PFSK-1 (cell line): ENCODE data around the gene RETSAT.

Source experiments
- FOXP2 ChIP-seq: optimal IDR thresholded peaks from 2 replicates; pipeline ENCODE3; 2011; ENCODE audit warnings: borderline replicate concordance, control low read depth, inconsistent platforms; ENCODE audit not compliant: insufficient read depth; ENCODE audit errors: extremely low read length, extremely low read depth
- POLR2AphosphoS5 ChIP-seq: IDR thresholded peaks from 2 replicates; pipeline ENCODE4 v1.6.1; 2012; ENCODE audit warnings: low read depth, mild to moderate bottlenecking, control low read depth, low read length, moderate library complexity
- REST ChIP-seq, 2 experiments: IDR thresholded peaks; 2 replicates each; pipeline versions ENCODE4 v1.6.1 to v1.8.0; 2011 to 2012; ENCODE audit warnings: low read depth in 2 of 2, low read length in 2 of 2, control low read depth in 1 of 2, inconsistent platforms in 1 of 2, mild to moderate bottlenecking in 1 of 2, moderate library complexity in 1 of 2; ENCODE audit not compliant: insufficient read depth in 1 of 2
- SIN3A ChIP-seq: IDR thresholded peaks from 2 replicates; pipeline ENCODE4 v1.6.1; 2012; ENCODE audit warnings: mild to moderate bottlenecking, low read length, moderate library complexity, borderline replicate concordance; ENCODE audit not compliant: insufficient read depth
- TAF1 ChIP-seq: IDR thresholded peaks from 2 replicates; pipeline ENCODE4 v1.6.1; 2012; ENCODE audit warnings: low read length, control low read depth, borderline replicate concordance; ENCODE audit not compliant: insufficient read depth

The RETSAT gene

GRCh38 chr2:85376291-85377065 lies 22.1 kb upstream of the RETSAT start:
- no peak for TF ChIP-seq REST (IDR thresholded peaks at IDR 0.05; ENCODE audit: insufficient read depth in 1 of 2, low read depth in 2 of 2, low read length in 2 of 2)
- TF ChIP-seq FOXP2, result no peak
- TF ChIP-seq POLR2AphosphoS5, result no peak
- no peak for TF ChIP-seq SIN3A
- no peak for TF ChIP-seq TAF1

GRCh38 chr2:85371045-85371444 lies 16.7 kb upstream of the RETSAT start:
- no peak for TF ChIP-seq REST (IDR thresholded peaks at IDR 0.05; ENCODE audit: insufficient read depth in 1 of 2, low read depth in 2 of 2, low read length in 2 of 2)

- TF ChIP-seq TAF1, result no peak
- no peak for TF ChIP-seq REST (IDR thresholded peaks at IDR 0.05; ENCODE audit: insufficient read depth in 1 of 2, low read depth in 2 of 2, low read length in 2 of 2)
- TF ChIP-seq FOXP2, result no peak
- TF ChIP-seq SIN3A, result no peak
- no peak for TF ChIP-seq POLR2AphosphoS5
These were observed 15.2 kb upstream of the RETSAT start for GRCh38 chr2:85369500-85369899.

- no peak for TF ChIP-seq TAF1
- TF ChIP-seq REST (IDR thresholded peaks at IDR 0.05; ENCODE audit: insufficient read depth in 1 of 2, low read depth in 2 of 2, low read length in 2 of 2), result no peak
- no peak for TF ChIP-seq SIN3A
- no peak for TF ChIP-seq FOXP2
- no peak for TF ChIP-seq POLR2AphosphoS5
These were observed 14.6 kb upstream of the RETSAT start for GRCh38 chr2:85368921-85369320.

GRCh38 chr2:85367180-85367579 lies 12.9 kb upstream of the RETSAT start:
- TF ChIP-seq REST (IDR thresholded peaks at IDR 0.05; ENCODE audit: insufficient read depth in 1 of 2, low read depth in 2 of 2, low read length in 2 of 2) (no peak), SIN3A (no peak), FOXP2 (no peak), TAF1 (no peak), POLR2AphosphoS5 (no peak)
